Measurements from ENCODE around the gene PMVK. TPM values are rescaled to one million over a fixed set of nuclear protein-coding genes. Genes with fewer than 3 reads are reported as not detected.
A peak's percentile ranks its signal among the peaks of the same experiment; 100 is the strongest.

PMVK gene
- total RNA-seq, 1 donor: 6.2 TPM

DNA sequence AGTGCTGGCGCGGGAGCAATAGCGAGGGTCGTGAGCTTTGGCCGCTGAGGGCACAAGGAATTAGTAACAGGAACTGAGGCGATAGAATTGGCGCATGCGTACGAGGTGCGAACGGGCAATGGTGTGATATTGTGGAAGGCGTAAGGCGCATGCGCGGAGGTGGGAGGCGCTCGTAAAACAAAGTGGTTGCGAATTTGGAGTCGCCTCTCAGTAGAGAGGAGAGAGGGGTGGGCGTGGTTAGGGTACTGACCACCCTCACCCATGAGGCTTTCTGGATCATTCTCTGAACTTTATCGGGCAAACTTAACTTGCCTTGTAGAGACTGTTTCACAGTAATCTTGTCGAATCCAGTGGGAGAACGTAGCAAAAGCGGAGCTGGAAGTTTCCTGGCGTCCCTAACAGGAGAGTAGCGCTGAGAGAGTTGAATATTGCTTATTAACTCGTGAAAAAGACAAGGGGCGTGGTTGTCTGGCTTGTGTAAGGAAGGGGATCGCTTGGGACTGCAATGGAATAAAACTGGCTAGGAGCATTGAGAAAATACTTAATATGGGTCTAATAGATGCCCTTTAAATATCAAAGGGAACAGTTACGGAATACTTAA, 38.4 kb upstream of the PMVK start:
- H3K27me3 ChIP-seq (ENCODE audit: insufficient read depth, low read length): no peaks in the 10 kb centered on the region

DNA sequence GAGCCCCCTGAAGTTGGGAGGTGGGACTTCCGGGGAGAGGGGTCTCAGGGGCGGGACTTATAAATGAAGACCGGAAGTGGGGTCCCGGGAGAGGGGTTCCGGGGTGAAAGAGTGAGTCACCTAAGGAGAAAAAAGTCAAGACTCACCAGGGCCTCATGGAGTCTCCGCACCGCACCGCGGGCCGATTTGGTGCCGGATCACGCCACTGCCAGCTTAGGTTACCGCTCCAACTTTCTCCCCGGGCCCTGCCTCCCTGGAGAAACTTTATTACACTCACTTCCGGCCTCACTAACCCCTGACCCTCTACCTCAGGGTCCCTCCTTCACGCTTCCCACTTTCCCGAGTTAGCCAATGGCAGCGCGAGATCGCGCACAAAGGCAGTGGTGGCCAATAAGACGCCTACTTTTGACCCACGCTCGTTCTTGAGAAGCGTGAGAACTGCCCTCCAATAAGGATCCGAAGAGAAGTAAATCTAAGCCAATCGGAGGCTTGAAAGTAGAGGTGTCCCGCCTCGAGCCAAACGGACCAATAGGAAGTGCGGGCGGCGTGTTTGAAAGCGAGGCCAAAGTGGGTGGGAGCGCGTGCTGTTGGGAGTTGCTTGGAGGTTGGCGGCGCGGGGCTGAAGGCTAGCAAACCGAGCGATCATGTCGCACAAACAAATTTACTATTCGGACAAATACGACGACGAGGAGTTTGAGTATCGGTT, 37.7 kb upstream of the PMVK start, which contains the start of gene CKS1B:
Gene CKS1B (plus strand): TSS at position 580 of the 706 bp plus-strand sequence. CDS start 65 bp downstream, at position 645.
- peaks cover 48% of the 10 kb centered on the region for H3K4me1 ChIP-seq (ENCODE audit: insufficient read depth, low read length)
- no peaks in the 10 kb centered on the region for H3K9me3 ChIP-seq (ENCODE audit: low read depth, low read length)
- H3K4me2 ChIP-seq (ENCODE audit: insufficient read depth, low read length): peak within 1 kb of the TSS; percentile 99
- TF ChIP-seq, protein P1, sequence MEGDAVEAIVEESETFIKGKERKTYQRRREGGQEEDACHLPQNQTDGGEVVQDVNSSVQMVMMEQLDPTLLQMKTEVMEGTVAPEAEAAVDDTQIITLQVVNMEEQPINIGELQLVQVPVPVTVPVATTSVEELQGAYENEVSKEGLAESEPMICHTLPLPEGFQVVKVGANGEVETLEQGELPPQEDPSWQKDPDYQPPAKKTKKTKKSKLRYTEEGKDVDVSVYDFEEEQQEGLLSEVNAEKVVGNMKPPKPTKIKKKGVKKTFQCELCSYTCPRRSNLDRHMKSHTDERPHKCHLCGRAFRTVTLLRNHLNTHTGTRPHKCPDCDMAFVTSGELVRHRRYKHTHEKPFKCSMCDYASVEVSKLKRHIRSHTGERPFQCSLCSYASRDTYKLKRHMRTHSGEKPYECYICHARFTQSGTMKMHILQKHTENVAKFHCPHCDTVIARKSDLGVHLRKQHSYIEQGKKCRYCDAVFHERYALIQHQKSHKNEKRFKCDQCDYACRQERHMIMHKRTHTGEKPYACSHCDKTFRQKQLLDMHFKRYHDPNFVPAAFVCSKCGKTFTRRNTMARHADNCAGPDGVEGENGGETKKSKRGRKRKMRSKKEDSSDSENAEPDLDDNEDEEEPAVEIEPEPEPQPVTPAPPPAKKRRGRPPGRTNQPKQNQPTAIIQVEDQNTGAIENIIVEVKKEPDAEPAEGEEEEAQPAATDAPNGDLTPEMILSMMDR (IDR thresholded peaks at IDR 0.05; ENCODE audit: extremely low read depth, low read depth, low read length): no peak
- H3K36me3 ChIP-seq (ENCODE audit: insufficient read depth, low read length): peaks cover 9% of the 10 kb centered on the region
- peak; percentile 97 for DNase-seq (ENCODE audit: insufficient read length, low spot score, missing footprints)
- no peaks in the 10 kb centered on the region for H3K27me3 ChIP-seq (ENCODE audit: insufficient read depth, low read length)
- peaks cover 47% of the 10 kb centered on the region for H3K79me2 ChIP-seq (ENCODE audit: insufficient read depth, low read length)
- H2AFZ ChIP-seq (ENCODE audit: low read length): peak within 1 kb of the TSS; percentile 89
- H3K27ac ChIP-seq (ENCODE audit: low read depth, low read length): peak within 1 kb of the TSS; percentile 97
- H4K20me1 ChIP-seq (ENCODE audit: insufficient read depth, low read length): peaks cover 4% of the 10 kb centered on the region
- peak within 1 kb of the TSS; percentile 79 for H3K4me3 ChIP-seq (ENCODE audit: insufficient read depth, low read length)

More for the DNA sequence above, 38.4 kb upstream of the PMVK start:
- TF ChIP-seq, protein P1 (IDR thresholded peaks at IDR 0.05; ENCODE audit: extremely low read depth, low read depth, low read length): no peak
- H3K79me2 ChIP-seq (ENCODE audit: insufficient read depth, low read length): peaks cover 44% of the 10 kb centered on the region
- H3K36me3 ChIP-seq (ENCODE audit: insufficient read depth, low read length): peaks cover 9% of the 10 kb centered on the region
- H3K4me3 ChIP-seq (ENCODE audit: insufficient read depth, low read length): peak overlapping the region; percentile 79
- H3K27ac ChIP-seq (ENCODE audit: low read depth, low read length): peak overlapping the region; percentile 97
- no peaks in the 10 kb centered on the region for H3K9me3 ChIP-seq (ENCODE audit: low read depth, low read length)
- H3K4me2 ChIP-seq (ENCODE audit: insufficient read depth, low read length): peak overlapping the region; percentile 99
- H3K4me1 ChIP-seq (ENCODE audit: insufficient read depth, low read length): peaks cover 46% of the 10 kb centered on the region
- peak; percentile 93 for DNase-seq (ENCODE audit: insufficient read length, low spot score, missing footprints)
- H4K20me1 ChIP-seq (ENCODE audit: insufficient read depth, low read length): no peaks in the 10 kb centered on the region
- peak overlapping the region; percentile 89 for H2AFZ ChIP-seq (ENCODE audit: low read length)

DNA sequence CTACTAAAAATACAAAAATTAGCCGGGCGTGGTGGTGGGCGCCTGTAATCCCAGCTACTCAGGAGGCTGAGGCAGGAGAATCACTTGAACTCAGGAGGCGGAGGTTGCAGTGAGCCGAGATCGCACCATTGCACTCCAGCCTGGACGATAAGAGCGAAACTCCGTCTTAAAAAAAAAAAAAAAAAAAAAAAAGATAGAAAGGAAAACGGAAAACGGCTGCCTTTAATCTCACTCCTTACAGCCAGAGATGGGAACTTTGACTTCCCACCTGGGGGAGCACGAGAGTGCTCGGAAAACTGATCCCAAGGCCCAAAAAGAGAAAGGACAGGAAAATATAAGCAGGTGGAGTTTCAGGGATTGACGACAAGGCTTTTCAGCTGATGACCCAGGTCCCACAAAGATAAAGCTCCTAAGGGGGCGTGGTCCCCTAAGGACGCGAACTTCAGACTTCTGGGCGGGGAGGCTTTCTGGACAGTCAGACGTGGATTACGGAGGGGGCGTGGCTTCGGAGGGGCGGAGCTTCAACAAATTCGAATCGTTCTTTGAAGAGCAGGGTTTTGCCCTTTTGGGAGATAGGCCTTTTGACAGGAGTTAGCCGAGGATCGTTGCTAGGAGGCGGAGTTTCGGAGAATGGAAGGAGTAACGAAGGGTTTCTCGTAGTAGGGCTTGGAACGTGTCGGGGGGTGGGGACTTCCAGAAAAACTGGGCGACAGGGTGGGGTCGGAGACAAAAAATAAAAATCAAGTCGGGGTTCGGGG, 37.0 kb upstream of the PMVK start:
- peak overlapping the region; percentile 97 for H3K27ac ChIP-seq (ENCODE audit: low read depth, low read length)
- H3K9me3 ChIP-seq (ENCODE audit: low read depth, low read length): no peaks in the 10 kb centered on the region
- no peaks in the 10 kb centered on the region for H3K27me3 ChIP-seq (ENCODE audit: insufficient read depth, low read length)
- H3K36me3 ChIP-seq (ENCODE audit: insufficient read depth, low read length): peaks cover 8% of the 10 kb centered on the region
- TF ChIP-seq, protein P1 (IDR thresholded peaks at IDR 0.05; ENCODE audit: extremely low read depth, low read depth, low read length): no peak
- peaks cover 56% of the 10 kb centered on the region for H3K4me1 ChIP-seq (ENCODE audit: insufficient read depth, low read length)
- H4K20me1 ChIP-seq (ENCODE audit: insufficient read depth, low read length): peaks cover 11% of the 10 kb centered on the region
- peak overlapping the region; percentile 99 for H3K4me2 ChIP-seq (ENCODE audit: insufficient read depth, low read length)
- peak overlapping the region; percentile 79 for H3K4me3 ChIP-seq (ENCODE audit: insufficient read depth, low read length)
- H2AFZ ChIP-seq (ENCODE audit: low read length): no peak overlapping the region
- H3K79me2 ChIP-seq (ENCODE audit: insufficient read depth, low read length): peaks cover 54% of the 10 kb centered on the region
- DNase-seq (ENCODE audit: insufficient read length, low spot score, missing footprints): peak; percentile 91
